Gastrocnemius medialis (tissue), 4 donors: ENCODE results near the gene MVD. TPM values are rescaled to one million over a fixed set of nuclear protein-coding genes. Genes with fewer than 3 reads are reported as not detected.

Experiments used
- ATAC-seq, 2 donors: fragments of 150-250 bp; one replicate each; pipeline ENCODE4 v1.9.1; 2016
- DNase-seq, 2 donors: peaks; one replicate each; pipeline ENCODE4 v3.0.0-alpha.2; 2019
- H3K27ac ChIP-seq, 4 donors: fragments of 200-600 bp; sonication (generic); 1 replicate in 1 of 4; 2 replicates in 3 of 4; pipeline ENCODE4 v1.5.1; 2016 to 2018; ENCODE audit warnings: mild to moderate bottlenecking in 2 of 4, moderate library complexity in 1 of 4
- H3K27me3 ChIP-seq, 3 donors: fragments of 200-600 bp; sonication (generic) in 2 of 3; 1 replicate in 1 of 3; 2 replicates in 2 of 3; pipeline versions ENCODE4 v1.5.1 to v1.6.0; 2016 to 2019; ENCODE audit warnings: mild to moderate bottlenecking in 1 of 3, moderate library complexity in 1 of 3
- H3K36me3 ChIP-seq, 2 donors: fragments of 200-600 bp; sonication (generic) in 1 of 2; one replicate each; pipeline ENCODE4 v1.5.1; 2017 to 2018
- H3K4me1 ChIP-seq, 2 donors: fragments of 200-600 bp; sonication (generic) in 1 of 2; one replicate each; pipeline ENCODE4 v1.5.1; 2016 to 2017; ENCODE audit warnings: mild to moderate bottlenecking in 2 of 2
- H3K4me3 ChIP-seq, 4 donors: fragments of 200-600 bp; sonication (generic) in 3 of 4; 1 replicate in 1 of 4; 2 replicates in 3 of 4; pipeline ENCODE4 v1.5.1; 2016 to 2019; ENCODE audit warnings: mild to moderate bottlenecking in 2 of 4
- H3K9me3 ChIP-seq, 3 donors: fragments of 200-600 bp; sonication (generic) in 2 of 3; 1 replicate in 1 of 3; 2 replicates in 2 of 3; pipeline ENCODE4 v1.5.1; 2016 to 2019
- POLR2A ChIP-seq, 2 donors: fragments of 450-650 bp; IDR thresholded peaks; one replicate each; pipeline ENCODE4 v1.6.1; 2017; ENCODE audit warnings: antibody characterized with exemption in 2 of 2, mild to moderate bottlenecking in 2 of 2, moderate library complexity in 2 of 2
- in situ Hi-C, 4 donors: fragments of 200-750 bp; cut with MboI; loops; one replicate each; pipeline versions ENCODE4 v1.15.0 to v1.8.0; 2017; ENCODE audit warnings: low sequenced_read_pairs in 4 of 4
- intact Hi-C: fragments of 100-400 bp; cut with DNase I; formaldehyde crosslinking; loops from one replicate; pipeline ENCODE4 v1.15.1; 2023; ENCODE audit warnings: low total_unique reads
- total RNA-seq, 4 donors: library from RNA; depleted of rRNA; stranded (reverse); fragments of >200 nt; gene quantifications; one replicate each; pipeline versions ENCODE4 v1.1.0 to v1.2.3, GENCODE V29; 2016
- TF ChIP-seq, protein P1 (sequence below), 5 experiments: fragments of 450-650 bp in 3 of 5; fragments of 200-600 bp in 2 of 5; sonication (generic) in 2 of 5; IDR thresholded peaks in 4 of 5; conservative IDR thresholded peaks in 1 of 5; 1 replicate in 4 of 5; 2 replicates in 1 of 5; pipeline ENCODE4 v1.5.1; 2016 to 2019; ENCODE audit warnings: antibody characterized with exemption in 5 of 5, mild to moderate bottlenecking in 3 of 5, moderate library complexity in 3 of 5

The MVD gene
- total RNA-seq, 4 donors from 2014 or later: 9.0 to 16.3 (median 13.4) TPM

DNA sequence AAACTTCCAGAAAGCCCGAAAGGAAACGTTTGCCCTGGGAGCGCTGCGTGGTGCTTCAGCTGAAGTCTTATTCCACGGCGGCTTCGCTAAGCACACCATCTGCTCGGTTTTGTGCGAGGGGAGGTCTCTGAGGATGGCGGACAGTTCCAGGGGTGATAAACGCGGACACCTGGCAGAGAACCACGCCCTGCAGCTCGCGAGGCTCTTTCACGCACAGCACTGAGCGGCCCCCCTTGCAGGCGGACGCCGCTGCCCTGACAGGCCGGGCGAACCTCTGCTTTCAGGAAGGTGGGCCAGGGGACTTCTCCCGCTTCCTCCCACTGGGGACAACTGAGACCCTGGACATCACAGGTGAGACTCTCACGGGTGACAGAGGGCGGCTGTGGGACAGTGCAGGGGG is 3.7 kb downstream of the MVD start:
- ATAC-seq (no peak), DNase-seq (no peak)
- Histone ChIP-seq H3K4me1 (peaks cover 10% of the 10 kb centered on the region in 2 donors), H3K27ac (no peak overlapping the region), H3K4me3 (no peak overlapping the region), H3K9me3 (no peaks in the 10 kb centered on the region), H3K36me3 (peaks cover 0 to 20% of the 10 kb centered on the region in 2 donors), H3K27me3 (no peaks in the 10 kb centered on the region)
- TF ChIP-seq POLR2A (IDR thresholded peaks at IDR 0.05): no peak
- TF ChIP-seq, protein P1, sequence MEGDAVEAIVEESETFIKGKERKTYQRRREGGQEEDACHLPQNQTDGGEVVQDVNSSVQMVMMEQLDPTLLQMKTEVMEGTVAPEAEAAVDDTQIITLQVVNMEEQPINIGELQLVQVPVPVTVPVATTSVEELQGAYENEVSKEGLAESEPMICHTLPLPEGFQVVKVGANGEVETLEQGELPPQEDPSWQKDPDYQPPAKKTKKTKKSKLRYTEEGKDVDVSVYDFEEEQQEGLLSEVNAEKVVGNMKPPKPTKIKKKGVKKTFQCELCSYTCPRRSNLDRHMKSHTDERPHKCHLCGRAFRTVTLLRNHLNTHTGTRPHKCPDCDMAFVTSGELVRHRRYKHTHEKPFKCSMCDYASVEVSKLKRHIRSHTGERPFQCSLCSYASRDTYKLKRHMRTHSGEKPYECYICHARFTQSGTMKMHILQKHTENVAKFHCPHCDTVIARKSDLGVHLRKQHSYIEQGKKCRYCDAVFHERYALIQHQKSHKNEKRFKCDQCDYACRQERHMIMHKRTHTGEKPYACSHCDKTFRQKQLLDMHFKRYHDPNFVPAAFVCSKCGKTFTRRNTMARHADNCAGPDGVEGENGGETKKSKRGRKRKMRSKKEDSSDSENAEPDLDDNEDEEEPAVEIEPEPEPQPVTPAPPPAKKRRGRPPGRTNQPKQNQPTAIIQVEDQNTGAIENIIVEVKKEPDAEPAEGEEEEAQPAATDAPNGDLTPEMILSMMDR (IDR thresholded peaks at IDR 0.05 in 4 of 5, conservative IDR thresholded peaks at IDR 0.05 in 1 of 5): no peak
- intact Hi-C loops: no loop called here
- in situ Hi-C loops: no loop called here

- H3K4me3 ChIP-seq: no peak overlapping the region
- no peak for TF ChIP-seq POLR2A (IDR thresholded peaks at IDR 0.05)
- TF ChIP-seq, protein P1 (IDR thresholded peaks at IDR 0.05 in 4 of 5, conservative IDR thresholded peaks at IDR 0.05 in 1 of 5): no peak
- intact Hi-C loops (no loop called here), in situ Hi-C loops (no loop called here)
- no peak for DNase-seq
- no peak for ATAC-seq
- no peaks in the 10 kb centered on the region for H3K27me3 ChIP-seq
- no peak overlapping the region for H3K27ac ChIP-seq
- peaks cover 5 to 6% of the 10 kb centered on the region in 2 donors for H3K4me1 ChIP-seq
- H3K9me3 ChIP-seq: no peaks in the 10 kb centered on the region
- H3K36me3 ChIP-seq: peaks cover 0 to 23% of the 10 kb centered on the region in 2 donors
Measured at GRCh38 chr16:88658714-88659113, 4.2 kb downstream of the MVD start.

DNA sequence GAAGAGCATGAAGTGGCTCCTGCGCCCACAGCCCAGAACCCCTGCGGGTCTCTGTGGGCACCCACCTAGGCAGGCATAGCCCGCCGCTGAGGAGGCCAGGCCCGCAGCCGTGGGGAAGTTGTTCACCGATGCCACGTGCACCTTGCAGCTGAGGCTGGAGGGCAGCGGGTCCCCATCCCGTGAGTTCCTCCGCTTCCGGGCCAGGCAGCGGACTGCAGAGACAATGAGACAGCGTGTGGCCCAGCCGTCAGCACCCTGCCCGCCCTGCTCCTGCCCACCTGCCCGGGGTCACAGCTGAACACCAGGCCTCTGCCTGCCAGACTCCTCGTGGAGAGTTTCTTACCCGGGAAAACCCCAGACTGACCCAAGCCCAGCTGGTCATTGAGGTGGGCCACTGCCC is 5.5 kb downstream of the MVD start:
- H3K36me3 ChIP-seq: peaks cover 0 to 29% of the 10 kb centered on the region in 2 donors

DNA sequence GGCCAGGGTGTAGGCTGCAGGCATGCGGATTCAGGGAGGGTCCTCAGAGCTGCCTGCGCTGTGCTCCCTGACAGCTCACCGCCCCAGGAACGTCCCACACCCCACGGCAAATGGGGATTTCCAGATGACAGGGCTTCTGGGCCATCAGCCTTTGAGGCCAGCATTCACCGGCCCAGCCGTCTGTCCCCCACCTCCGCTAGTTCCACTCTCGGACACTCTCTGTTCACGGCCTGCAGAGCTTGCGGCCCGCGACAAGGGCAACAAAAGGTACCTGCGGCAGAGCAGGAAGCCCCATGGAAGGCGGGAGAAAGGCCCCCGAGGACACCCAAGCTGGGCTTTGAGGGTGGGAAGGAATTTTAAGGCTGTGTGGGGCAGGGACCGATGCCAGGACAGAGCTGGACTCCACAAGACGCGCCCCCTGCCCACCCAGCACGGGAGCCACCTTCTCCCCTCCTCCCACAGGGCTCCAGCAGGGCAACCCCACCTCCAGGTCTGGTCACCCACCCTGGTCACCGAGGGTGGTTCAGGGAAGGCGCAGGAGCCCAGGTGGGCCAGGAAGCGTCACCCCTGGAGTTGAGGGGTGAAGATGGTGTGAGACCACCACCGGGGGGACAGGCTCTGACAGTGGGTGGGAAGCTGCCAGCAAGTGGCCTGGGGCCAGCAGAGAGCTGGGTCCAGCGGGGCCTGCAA is 6.5 kb downstream of the MVD start:
- Histone ChIP-seq H3K9me3 (no peaks in the 10 kb centered on the region), H3K27ac (no peak overlapping the region), H3K27me3 (no peaks in the 10 kb centered on the region), H3K36me3 (peaks cover 0 to 29% of the 10 kb centered on the region in 2 donors), H3K4me1 (peaks cover 3 to 5% of the 10 kb centered on the region in 2 donors), H3K4me3 (no peak overlapping the region)
- TF ChIP-seq POLR2A (IDR thresholded peaks at IDR 0.05): no peak
- TF ChIP-seq, protein P1 (IDR thresholded peaks at IDR 0.05 in 4 of 5, conservative IDR thresholded peaks at IDR 0.05 in 1 of 5): no peak
- no peak for ATAC-seq
- no peak for DNase-seq
- in situ Hi-C loops (no loop called here), intact Hi-C loops (no loop called here)

More for the DNA sequence above, 5.5 kb downstream of the MVD start:
- no peaks in the 10 kb centered on the region for H3K9me3 ChIP-seq
- H3K4me3 ChIP-seq: no peak overlapping the region
- TF ChIP-seq, protein P1 (IDR thresholded peaks at IDR 0.05 in 4 of 5, conservative IDR thresholded peaks at IDR 0.05 in 1 of 5): no peak
- no peak overlapping the region for H3K27ac ChIP-seq
- ATAC-seq: no peak
- in situ Hi-C loops (no loop called here), intact Hi-C loops (no loop called here)
- peaks cover 5 to 6% of the 10 kb centered on the region in 2 donors for H3K4me1 ChIP-seq
- no peaks in the 10 kb centered on the region for H3K27me3 ChIP-seq
- DNase-seq: no peak
